ENCODE data around the gene PCSK6.

DNA sequence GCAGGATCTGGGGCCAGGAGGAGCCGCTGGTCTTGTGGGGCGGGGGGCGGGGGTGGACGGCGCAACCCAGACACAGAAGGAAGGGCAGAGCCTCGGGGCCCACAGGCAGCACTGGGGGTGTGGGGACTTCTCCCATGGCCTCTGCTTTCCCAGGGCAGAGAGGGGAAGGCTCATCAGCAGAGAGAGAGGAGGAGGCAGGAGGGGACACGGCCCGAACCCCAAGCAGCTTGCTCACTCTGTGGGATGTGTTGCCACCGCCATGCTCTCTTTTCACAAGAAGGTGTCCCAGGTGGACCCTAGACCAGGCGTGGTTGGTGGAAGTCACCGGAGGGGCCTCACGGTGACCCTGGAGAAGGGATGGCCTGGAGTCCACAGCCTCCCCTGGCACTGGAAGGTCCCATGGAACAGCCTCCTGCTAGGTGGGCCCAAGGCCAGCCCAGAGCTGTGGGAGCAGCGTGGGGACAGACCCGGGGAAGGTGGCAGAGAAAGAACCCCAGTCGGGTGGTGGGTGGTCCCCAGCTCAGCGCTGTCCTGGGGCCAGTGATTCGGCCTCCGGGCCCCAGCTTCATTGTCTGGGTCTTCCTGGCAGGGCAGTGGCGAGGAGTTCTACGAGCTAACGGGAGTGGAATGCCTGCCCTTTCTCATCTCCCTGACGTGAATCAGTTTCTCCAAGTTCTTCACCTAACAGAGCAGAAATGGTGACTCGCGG, 46.8 kb upstream of the PCSK6 start:
- TF ChIP-seq, protein P1, sequence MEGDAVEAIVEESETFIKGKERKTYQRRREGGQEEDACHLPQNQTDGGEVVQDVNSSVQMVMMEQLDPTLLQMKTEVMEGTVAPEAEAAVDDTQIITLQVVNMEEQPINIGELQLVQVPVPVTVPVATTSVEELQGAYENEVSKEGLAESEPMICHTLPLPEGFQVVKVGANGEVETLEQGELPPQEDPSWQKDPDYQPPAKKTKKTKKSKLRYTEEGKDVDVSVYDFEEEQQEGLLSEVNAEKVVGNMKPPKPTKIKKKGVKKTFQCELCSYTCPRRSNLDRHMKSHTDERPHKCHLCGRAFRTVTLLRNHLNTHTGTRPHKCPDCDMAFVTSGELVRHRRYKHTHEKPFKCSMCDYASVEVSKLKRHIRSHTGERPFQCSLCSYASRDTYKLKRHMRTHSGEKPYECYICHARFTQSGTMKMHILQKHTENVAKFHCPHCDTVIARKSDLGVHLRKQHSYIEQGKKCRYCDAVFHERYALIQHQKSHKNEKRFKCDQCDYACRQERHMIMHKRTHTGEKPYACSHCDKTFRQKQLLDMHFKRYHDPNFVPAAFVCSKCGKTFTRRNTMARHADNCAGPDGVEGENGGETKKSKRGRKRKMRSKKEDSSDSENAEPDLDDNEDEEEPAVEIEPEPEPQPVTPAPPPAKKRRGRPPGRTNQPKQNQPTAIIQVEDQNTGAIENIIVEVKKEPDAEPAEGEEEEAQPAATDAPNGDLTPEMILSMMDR (IDR thresholded peaks at IDR 0.05; ENCODE audit: insufficient read depth, low read length, poor library complexity, severe bottlenecking), result no peak
- no peak for TF ChIP-seq EZH2phosphoT487 (conservative IDR thresholded peaks at IDR 0.05; ENCODE audit: low read length)
